CD14-positive monocyte (primary cell): Measurements from ENCODE around the gene CAPN13. TPM values are rescaled to one million over a fixed set of nuclear protein-coding genes. Genes with fewer than 3 reads are reported as not detected.

Experiments
- DNase-seq, 3 donors: peaks; one replicate each; pipeline ENCODE4 v3.0.0-alpha.2; 2011 to 2022
- H2AFZ ChIP-seq: 2 replicates; pipeline ENCODE4 v1.6.0; 2012; ENCODE audit warnings: mild to moderate bottlenecking, low read depth, low read length, inconsistent platforms; ENCODE audit not compliant: insufficient read depth, poor library complexity, severe bottlenecking
- H3K27ac ChIP-seq, 2 donors: 1 replicate in 1 of 2; 2 replicates in 1 of 2; pipeline ENCODE4 v1.5.1; 2012 to 2013; ENCODE audit warnings: low read length in 2 of 2, control low read depth in 1 of 2, inconsistent platforms in 1 of 2, low read depth in 1 of 2, mild to moderate bottlenecking in 1 of 2
- H3K27me3 ChIP-seq, 2 donors: one replicate each; pipeline versions ENCODE4 v1.6.0 to v1.6.1; 2011 to 2013; ENCODE audit warnings: low read length in 2 of 2; ENCODE audit not compliant: control insufficient read depth in 2 of 2, insufficient read depth in 2 of 2
- H3K36me3 ChIP-seq, 2 donors: replicated peaks in 1 of 2; 1 replicate in 1 of 2; 2 replicates in 1 of 2; pipeline versions ENCODE4 v1.5.1 to v1.6.1; 2012 to 2013; ENCODE audit warnings: low read length in 2 of 2, control low read depth in 1 of 2, inconsistent platforms in 1 of 2, mild to moderate bottlenecking in 1 of 2; ENCODE audit not compliant: insufficient read depth in 2 of 2, control insufficient read depth in 1 of 2
- H3K4me1 ChIP-seq, 2 donors: 1 replicate in 1 of 2; 2 replicates in 1 of 2; pipeline versions ENCODE4 v1.5.1 to v1.6.1; 2012 to 2013; ENCODE audit warnings: low read length in 2 of 2, control low read depth in 1 of 2, inconsistent platforms in 1 of 2, mild to moderate bottlenecking in 1 of 2, moderate library complexity in 1 of 2; ENCODE audit not compliant: insufficient read depth in 2 of 2, control insufficient read depth in 1 of 2
- H3K4me2 ChIP-seq: replicated peaks from 2 replicates; pipeline ENCODE3; 2012; ENCODE audit warnings: low read length, moderate library complexity, mild to moderate bottlenecking; ENCODE audit not compliant: poor library complexity, severe bottlenecking; ENCODE audit errors: extremely low read depth
- H3K4me3 ChIP-seq, 3 experiments: fragments of 200-600 bp in 1 of 3; sonication (generic) in 1 of 3; replicated peaks in 1 of 3; 1 replicate in 2 of 3; 2 replicates in 1 of 3; pipeline ENCODE4 v1.5.1; 2011 to 2013; ENCODE audit warnings: low read length in 3 of 3, mild to moderate bottlenecking in 3 of 3, control low read depth in 2 of 3, low read depth in 2 of 3, inconsistent platforms in 1 of 3, moderate library complexity in 1 of 3
- H3K79me2 ChIP-seq: 2 replicates; pipeline ENCODE4 v1.6.0; 2012; ENCODE audit warnings: mild to moderate bottlenecking, control low read depth, inconsistent platforms, low read length, moderate library complexity; ENCODE audit not compliant: insufficient read depth
- H3K9ac ChIP-seq: 2 replicates; pipeline ENCODE4 v1.6.0; 2017; ENCODE audit warnings: low read length, mild to moderate bottlenecking; ENCODE audit not compliant: insufficient read depth, poor library complexity, severe bottlenecking
- H3K9me3 ChIP-seq, 2 donors: replicated peaks in 1 of 2; 1 replicate in 1 of 2; 2 replicates in 1 of 2; pipeline versions ENCODE4 v1.5.1 to v1.6.1; 2012 to 2013; ENCODE audit warnings: low read length in 2 of 2, control low read depth in 1 of 2; ENCODE audit not compliant: control insufficient read depth in 1 of 2, insufficient read depth in 1 of 2
- H4K20me1 ChIP-seq: 2 replicates; pipeline ENCODE4 v1.6.0; 2012; ENCODE audit warnings: mild to moderate bottlenecking, low read length, control low read depth, moderate library complexity; ENCODE audit not compliant: insufficient read depth
- H3K27ac Mint-ChIP-seq, 7 donors: one replicate each; pipeline ENCODE4 v1.8.0; 2020; ENCODE audit warnings: mild to moderate bottlenecking in 7 of 7, mixed read lengths in 7 of 7, moderate library complexity in 6 of 7, inconsistent platforms in 2 of 7
- H3K27me3 Mint-ChIP-seq, 3 donors: one replicate each; pipeline ENCODE4 v1.8.0; 2021 to 2022; ENCODE audit warnings: low read depth in 3 of 3, mild to moderate bottlenecking in 3 of 3, mixed read lengths in 3 of 3, moderate library complexity in 3 of 3, inconsistent platforms in 1 of 3
- H3K36me3 Mint-ChIP-seq, 2 donors: one replicate each; pipeline ENCODE4 v1.8.0; 2020; ENCODE audit warnings: mixed read lengths in 2 of 2, inconsistent platforms in 1 of 2, mild to moderate bottlenecking in 1 of 2
- H3K4me1 Mint-ChIP-seq: one replicate; pipeline ENCODE4 v1.8.0; 2020; ENCODE audit warnings: mild to moderate bottlenecking, mixed read lengths
- H3K4me3 Mint-ChIP-seq, 2 donors: one replicate each; pipeline ENCODE4 v1.8.0; 2020; ENCODE audit warnings: mild to moderate bottlenecking in 2 of 2, mixed read lengths in 2 of 2, moderate library complexity in 1 of 2
- H3K9me3 Mint-ChIP-seq, 7 donors: one replicate each; pipeline ENCODE4 v1.8.0; 2020 to 2022; ENCODE audit warnings: mixed read lengths in 7 of 7, mild to moderate bottlenecking in 6 of 7, moderate library complexity in 6 of 7, inconsistent platforms in 2 of 7
- WGBS: methylation state at CpG from one replicate; pipeline ENCODE4 v1.1.5; 2013; ENCODE audit warnings: missing lambda C conversion rate; ENCODE audit not compliant: insufficient coverage; 5-methylcytosine and 5-hydroxymethylcytosine counted together
- intact Hi-C, 2 donors: fragments of 100-400 bp; cut with micrococcal nuclease; formaldehyde crosslinking; loops; one replicate each; pipeline versions ENCODE4 v1.15.0 to v1.15.1; 2023
- polyA plus RNA-seq, 3 donors: library from polyadenylated mRNA; depleted of rRNA in 1 of 3; unstranded in 2 of 3; stranded (reverse) in 1 of 3; fragments of 300-500 nt in 2 of 3; fragments of >200 nt in 1 of 3; fragmentation: Illumina TruSeq in 2 of 3; gene quantifications; 1 replicate in 2 of 3; 2 replicates in 1 of 3; pipeline ENCODE4 v1.2.3, GENCODE V29; 2012 to 2021
- TF ChIP-seq, protein P1 (sequence below): fragments of 200-600 bp; IDR thresholded peaks from one replicate; pipeline ENCODE4 v1.8.0; 2022; ENCODE audit warnings: antibody characterized with exemption, mild to moderate bottlenecking

CAPN13 gene
- polyA plus RNA-seq, 3 donors: not detected

DNA sequence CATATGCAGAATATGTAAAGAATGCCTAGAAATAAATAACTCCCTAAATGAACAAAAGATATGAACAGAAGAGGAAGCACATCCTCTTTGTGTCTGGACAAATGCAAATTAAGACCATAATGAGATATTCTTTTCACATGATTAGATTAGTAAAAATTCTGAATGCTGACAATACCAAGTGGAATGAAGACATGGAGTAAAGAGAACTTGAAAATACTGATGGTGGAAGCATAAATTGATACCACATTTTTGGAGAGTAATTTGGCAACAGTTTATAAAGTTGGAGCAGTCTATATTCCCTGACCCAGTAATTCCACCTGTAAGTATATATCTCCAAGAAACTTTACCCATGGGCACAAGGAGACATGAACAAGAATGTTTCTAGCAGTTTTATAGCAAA is 130.0 kb downstream of the CAPN13 start:
- Histone ChIP-seq H3K27ac (no peak overlapping the region), H3K9ac (no peak overlapping the region), H3K4me2 (no peak overlapping the region), H3K4me3 (no peak overlapping the region), H2AFZ (no peak overlapping the region), H4K20me1 (no peaks in the 10 kb centered on the region), H3K79me2 (no peaks in the 10 kb centered on the region), H3K9me3 (no peaks in the 10 kb centered on the region), H3K36me3 (no peaks in the 10 kb centered on the region), H3K4me1 (no peaks in the 10 kb centered on the region), H3K27me3 (no peaks in the 10 kb centered on the region)
- Mint-ChIP-seq H3K27me3 (peaks cover 4 to 10% (median 9%) of the 10 kb centered on the region in 3 donors), H3K4me1 (no peaks in the 10 kb centered on the region), H3K9me3 (peaks cover 0 to 2% (median 0%) of the 10 kb centered on the region in 7 donors), H3K4me3 (no peak overlapping the region), H3K36me3 (no peaks in the 10 kb centered on the region), H3K27ac (no peak overlapping the region)
- no peak for DNase-seq
- TF ChIP-seq, protein P1, sequence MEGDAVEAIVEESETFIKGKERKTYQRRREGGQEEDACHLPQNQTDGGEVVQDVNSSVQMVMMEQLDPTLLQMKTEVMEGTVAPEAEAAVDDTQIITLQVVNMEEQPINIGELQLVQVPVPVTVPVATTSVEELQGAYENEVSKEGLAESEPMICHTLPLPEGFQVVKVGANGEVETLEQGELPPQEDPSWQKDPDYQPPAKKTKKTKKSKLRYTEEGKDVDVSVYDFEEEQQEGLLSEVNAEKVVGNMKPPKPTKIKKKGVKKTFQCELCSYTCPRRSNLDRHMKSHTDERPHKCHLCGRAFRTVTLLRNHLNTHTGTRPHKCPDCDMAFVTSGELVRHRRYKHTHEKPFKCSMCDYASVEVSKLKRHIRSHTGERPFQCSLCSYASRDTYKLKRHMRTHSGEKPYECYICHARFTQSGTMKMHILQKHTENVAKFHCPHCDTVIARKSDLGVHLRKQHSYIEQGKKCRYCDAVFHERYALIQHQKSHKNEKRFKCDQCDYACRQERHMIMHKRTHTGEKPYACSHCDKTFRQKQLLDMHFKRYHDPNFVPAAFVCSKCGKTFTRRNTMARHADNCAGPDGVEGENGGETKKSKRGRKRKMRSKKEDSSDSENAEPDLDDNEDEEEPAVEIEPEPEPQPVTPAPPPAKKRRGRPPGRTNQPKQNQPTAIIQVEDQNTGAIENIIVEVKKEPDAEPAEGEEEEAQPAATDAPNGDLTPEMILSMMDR: no peak
- intact Hi-C loops: no loop called here

DNA sequence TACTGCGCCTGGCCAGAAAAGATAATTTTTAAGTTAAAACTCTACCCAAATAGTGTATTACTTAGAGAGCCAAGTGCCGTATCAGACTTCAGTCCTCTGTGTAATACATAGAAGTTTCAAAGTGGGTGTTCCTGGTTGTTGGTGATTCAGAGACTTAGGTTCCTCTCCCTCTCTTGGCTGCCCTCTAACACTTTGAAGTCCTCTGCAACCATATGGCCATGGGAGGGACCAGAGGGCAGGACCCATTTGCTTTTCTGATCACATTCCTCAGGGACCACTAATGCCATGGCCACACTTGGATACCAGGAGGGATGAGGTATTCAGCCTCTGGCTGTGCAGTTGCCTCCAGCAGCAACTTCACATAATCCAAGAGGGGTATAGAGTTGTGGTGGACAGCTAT is 131.5 kb downstream of the CAPN13 start:
- no peak overlapping the region for H3K27ac Mint-ChIP-seq
- Histone ChIP-seq H3K9me3 (peaks cover 0 to 6% of the 10 kb centered on the region in 2 donors), H3K4me3 (no peak overlapping the region), H3K4me2 (no peak overlapping the region), H3K27me3 (peaks cover 0 to under 1% of the 10 kb centered on the region in 2 donors), H4K20me1 (no peaks in the 10 kb centered on the region), H3K79me2 (no peaks in the 10 kb centered on the region), H3K27ac (no peak overlapping the region), H3K4me1 (no peaks in the 10 kb centered on the region), H3K9ac (no peak overlapping the region), H2AFZ (no peak overlapping the region), H3K36me3 (no peaks in the 10 kb centered on the region)
- H3K9me3 Mint-ChIP-seq: peaks cover 0 to 13% (median 5%) of the 10 kb centered on the region in 7 donors
- no CpG with 5 or more reads among the region's 2 CpGs for WGBS
- no peaks in the 10 kb centered on the region for H3K36me3 Mint-ChIP-seq
- intact Hi-C loops: no loop called here
- H3K27me3 Mint-ChIP-seq: peaks cover 6 to 12% (median 9%) of the 10 kb centered on the region in 3 donors
- TF ChIP-seq, protein P1: no peak
- no peak for DNase-seq
- H3K4me1 Mint-ChIP-seq: no peaks in the 10 kb centered on the region
- no peak overlapping the region for H3K4me3 Mint-ChIP-seq
